Thyroid gland (tissue), 4 donors: ENCODE results near the gene SRP19.

Source experiments
- POLR2A ChIP-seq, 2 donors: fragments of 450-650 bp; IDR thresholded peaks; one replicate each; pipeline ENCODE4 v1.6.1; 2017; ENCODE audit warnings: antibody characterized with exemption in 2 of 2, mild to moderate bottlenecking in 2 of 2, moderate library complexity in 1 of 2
- TF ChIP-seq, protein P1 (sequence below), 6 experiments: fragments of 200-600 bp in 3 of 6; fragments of 450-650 bp in 3 of 6; sonication (generic) in 3 of 6; IDR thresholded peaks; one replicate each; pipeline ENCODE4 v1.5.1; 2016 to 2019; ENCODE audit warnings: antibody characterized with exemption in 6 of 6, mild to moderate bottlenecking in 2 of 6, inconsistent platforms in 1 of 6, moderate library complexity in 1 of 6

DNA sequence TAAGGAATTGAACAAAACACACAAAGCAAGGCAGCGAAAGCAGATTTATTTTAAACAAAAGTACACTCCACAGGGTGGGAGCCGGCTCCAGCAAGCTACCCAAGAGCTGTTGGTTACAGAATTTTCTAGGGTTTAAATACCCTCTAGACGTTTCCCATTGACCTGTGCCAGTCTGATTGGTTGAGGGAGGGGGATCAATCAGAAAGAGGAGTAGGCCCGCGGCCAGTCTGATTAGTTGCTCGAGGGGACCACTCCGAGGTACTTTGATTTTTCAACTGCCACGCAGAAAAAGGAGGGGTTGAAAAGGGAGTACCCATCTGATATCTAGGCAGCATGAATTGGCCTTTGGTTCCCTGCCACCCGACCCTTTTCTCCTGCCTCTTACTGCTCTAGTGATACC is 998 bp downstream of the SRP19 start:
- TF ChIP-seq, protein P1, sequence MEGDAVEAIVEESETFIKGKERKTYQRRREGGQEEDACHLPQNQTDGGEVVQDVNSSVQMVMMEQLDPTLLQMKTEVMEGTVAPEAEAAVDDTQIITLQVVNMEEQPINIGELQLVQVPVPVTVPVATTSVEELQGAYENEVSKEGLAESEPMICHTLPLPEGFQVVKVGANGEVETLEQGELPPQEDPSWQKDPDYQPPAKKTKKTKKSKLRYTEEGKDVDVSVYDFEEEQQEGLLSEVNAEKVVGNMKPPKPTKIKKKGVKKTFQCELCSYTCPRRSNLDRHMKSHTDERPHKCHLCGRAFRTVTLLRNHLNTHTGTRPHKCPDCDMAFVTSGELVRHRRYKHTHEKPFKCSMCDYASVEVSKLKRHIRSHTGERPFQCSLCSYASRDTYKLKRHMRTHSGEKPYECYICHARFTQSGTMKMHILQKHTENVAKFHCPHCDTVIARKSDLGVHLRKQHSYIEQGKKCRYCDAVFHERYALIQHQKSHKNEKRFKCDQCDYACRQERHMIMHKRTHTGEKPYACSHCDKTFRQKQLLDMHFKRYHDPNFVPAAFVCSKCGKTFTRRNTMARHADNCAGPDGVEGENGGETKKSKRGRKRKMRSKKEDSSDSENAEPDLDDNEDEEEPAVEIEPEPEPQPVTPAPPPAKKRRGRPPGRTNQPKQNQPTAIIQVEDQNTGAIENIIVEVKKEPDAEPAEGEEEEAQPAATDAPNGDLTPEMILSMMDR (IDR thresholded peaks at IDR 0.05) = no peak
- no peak for TF ChIP-seq POLR2A (IDR thresholded peaks at IDR 0.05)
